SK-N-SH treated with all-trans-retinoic acid at 6 μM for 48 hours (cell line): ENCODE results near the gene SIGLEC9.

Experiments
- ATAC-seq: fragments of 200-7000 bp; cut with Tn5 transposase; 3 replicates; pipeline ENCODE4 v1.9.1; 2020; ENCODE audit warnings: mild to moderate bottlenecking, moderate library complexity
- ARNTL ChIP-seq: fragments of 450-650 bp; formaldehyde crosslinking; IDR thresholded peaks from 2 replicates; pipeline ENCODE4 v1.5.0; 2020; ENCODE audit warnings: low read depth, mild to moderate bottlenecking, moderate library complexity, borderline replicate concordance
- BACH2 ChIP-seq: fragments of 250-450 bp; sonication (Bioruptor Pico); IDR thresholded peaks from 2 replicates; pipeline ENCODE4 v1.9.0; 2021; ENCODE audit warnings: mild to moderate bottlenecking, borderline replicate concordance
- CSDC2 ChIP-seq: fragments of 250-450 bp; sonication (Bioruptor Pico); IDR thresholded peaks from 2 replicates; pipeline ENCODE4 v1.5.0; 2020; ENCODE audit warnings: mild to moderate bottlenecking, moderate library complexity
- GLIS3 ChIP-seq: fragments of 250-450 bp; sonication (Bioruptor Pico); IDR thresholded peaks from 2 replicates; pipeline ENCODE4 v1.5.0; 2020; ENCODE audit warnings: mild to moderate bottlenecking, moderate library complexity
- ISL1 ChIP-seq: fragments of 250-450 bp; sonication (Bioruptor Pico); IDR thresholded peaks from 2 replicates; pipeline ENCODE4 v2.1.2; 2022; ENCODE audit warnings: mild to moderate bottlenecking, moderate library complexity
- OSR1 ChIP-seq: fragments of 250-450 bp; sonication (Bioruptor Pico); IDR thresholded peaks from 2 replicates; pipeline ENCODE4 v1.8.0; 2022; ENCODE audit warnings: moderate library complexity, mild to moderate bottlenecking, inconsistent platforms
- PPARA ChIP-seq: fragments of 250-450 bp; sonication (Bioruptor Pico); IDR thresholded peaks from 2 replicates; pipeline ENCODE4 v1.5.0; 2020; ENCODE audit warnings: mild to moderate bottlenecking, borderline replicate concordance
- RARB ChIP-seq: fragments of 250-450 bp; sonication (Bioruptor Pico); IDR thresholded peaks from 2 replicates; pipeline ENCODE4 v1.8.0; 2021; ENCODE audit warnings: mild to moderate bottlenecking, moderate library complexity
- SNAI2 ChIP-seq: fragments of 250-450 bp; sonication (Bioruptor Pico); IDR thresholded peaks from 2 replicates; pipeline ENCODE4 v1.5.0; 2020; ENCODE audit warnings: mild to moderate bottlenecking, moderate library complexity
- TCF4 ChIP-seq: fragments of 250-450 bp; sonication (Bioruptor Pico); IDR thresholded peaks from 2 replicates; pipeline ENCODE4 v1.8.0; 2021; ENCODE audit warnings: mild to moderate bottlenecking, moderate library complexity, borderline replicate concordance
- TOX ChIP-seq: fragments of 250-450 bp; sonication (Bioruptor Pico); IDR thresholded peaks from 2 replicates; pipeline ENCODE4 v1.8.0; 2021; ENCODE audit warnings: mild to moderate bottlenecking, moderate library complexity, borderline replicate concordance
- ZC3H10 ChIP-seq: fragments of 250-450 bp; sonication (Bioruptor Pico); IDR thresholded peaks from 2 replicates; pipeline ENCODE4 v1.5.1; 2021; ENCODE audit warnings: mild to moderate bottlenecking, moderate library complexity
- ZFP3 ChIP-seq: fragments of 250-450 bp; sonication (Bioruptor Pico); IDR thresholded peaks from 2 replicates; pipeline ENCODE4 v1.5.0; 2020; ENCODE audit warnings: mild to moderate bottlenecking, moderate library complexity
- ZFP30 ChIP-seq: fragments of 450-650 bp; formaldehyde crosslinking; IDR thresholded peaks from 2 replicates; pipeline ENCODE4 v1.5.0; 2022; ENCODE audit warnings: mild to moderate bottlenecking, moderate library complexity
- ZNF565 ChIP-seq: fragments of 450-650 bp; formaldehyde crosslinking; conservative IDR thresholded peaks from 2 replicates; pipeline ENCODE4 v1.5.0; 2020; ENCODE audit warnings: low read depth, mild to moderate bottlenecking, moderate library complexity
- ZNF70 ChIP-seq: fragments of 450-650 bp; formaldehyde crosslinking; IDR thresholded peaks from 2 replicates; pipeline ENCODE4 v1.5.0; 2020; ENCODE audit warnings: mild to moderate bottlenecking, moderate library complexity
- ZNF8 ChIP-seq: fragments of 450-650 bp; formaldehyde crosslinking; IDR thresholded peaks from 2 replicates; pipeline ENCODE4 v1.5.0; 2020; ENCODE audit warnings: mild to moderate bottlenecking, moderate library complexity
- TF ChIP-seq, protein P1 (sequence below): fragments of 250-450 bp; sonication (Bioruptor Pico); IDR thresholded peaks from 2 replicates; pipeline ENCODE4 v1.5.0; 2020; ENCODE audit warnings: mild to moderate bottlenecking, moderate library complexity
- TF ChIP-seq, protein P2 (sequence below): fragments of 250-450 bp; sonication (Bioruptor Pico); IDR thresholded peaks from 2 replicates; pipeline ENCODE4 v1.5.1; 2021; ENCODE audit warnings: mild to moderate bottlenecking, moderate library complexity
- TF ChIP-seq, protein P3 (sequence below): fragments of 250-450 bp; sonication (Bioruptor Pico); IDR thresholded peaks from 2 replicates; pipeline ENCODE4 v1.8.0; 2021; ENCODE audit warnings: low read depth, mild to moderate bottlenecking, moderate library complexity, borderline replicate concordance
- TF ChIP-seq, protein P4 (sequence below): fragments of 250-450 bp; sonication (Bioruptor Pico); IDR thresholded peaks from 2 replicates; pipeline ENCODE4 v1.5.1; 2020; ENCODE audit warnings: low read depth, mild to moderate bottlenecking, moderate library complexity

Gene SIGLEC9

GRCh38 chr19:51143486-51143885 is 18.8 kb downstream of the SIGLEC9 start (continued):
- TF ChIP-seq, protein P1, sequence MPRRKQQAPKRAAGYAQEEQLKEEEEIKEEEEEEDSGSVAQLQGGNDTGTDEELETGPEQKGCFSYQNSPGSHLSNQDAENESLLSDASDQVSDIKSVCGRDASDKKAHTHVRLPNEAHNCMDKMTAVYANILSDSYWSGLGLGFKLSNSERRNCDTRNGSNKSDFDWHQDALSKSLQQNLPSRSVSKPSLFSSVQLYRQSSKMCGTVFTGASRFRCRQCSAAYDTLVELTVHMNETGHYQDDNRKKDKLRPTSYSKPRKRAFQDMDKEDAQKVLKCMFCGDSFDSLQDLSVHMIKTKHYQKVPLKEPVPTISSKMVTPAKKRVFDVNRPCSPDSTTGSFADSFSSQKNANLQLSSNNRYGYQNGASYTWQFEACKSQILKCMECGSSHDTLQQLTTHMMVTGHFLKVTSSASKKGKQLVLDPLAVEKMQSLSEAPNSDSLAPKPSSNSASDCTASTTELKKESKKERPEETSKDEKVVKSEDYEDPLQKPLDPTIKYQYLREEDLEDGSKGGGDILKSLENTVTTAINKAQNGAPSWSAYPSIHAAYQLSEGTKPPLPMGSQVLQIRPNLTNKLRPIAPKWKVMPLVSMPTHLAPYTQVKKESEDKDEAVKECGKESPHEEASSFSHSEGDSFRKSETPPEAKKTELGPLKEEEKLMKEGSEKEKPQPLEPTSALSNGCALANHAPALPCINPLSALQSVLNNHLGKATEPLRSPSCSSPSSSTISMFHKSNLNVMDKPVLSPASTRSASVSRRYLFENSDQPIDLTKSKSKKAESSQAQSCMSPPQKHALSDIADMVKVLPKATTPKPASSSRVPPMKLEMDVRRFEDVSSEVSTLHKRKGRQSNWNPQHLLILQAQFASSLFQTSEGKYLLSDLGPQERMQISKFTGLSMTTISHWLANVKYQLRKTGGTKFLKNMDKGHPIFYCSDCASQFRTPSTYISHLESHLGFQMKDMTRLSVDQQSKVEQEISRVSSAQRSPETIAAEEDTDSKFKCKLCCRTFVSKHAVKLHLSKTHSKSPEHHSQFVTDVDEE: no peak
- TF ChIP-seq ISL1 (CRISPR knock-in tag): no peak

GRCh38 chr19:51144482-51145045 is 19.9 kb downstream of the SIGLEC9 start:
- no peak for TF ChIP-seq TCF4
- no peak for TF ChIP-seq SNAI2 (CRISPR knock-in tag)
- no peak for TF ChIP-seq ZNF70
- no peak for TF ChIP-seq PPARA
- no peak for TF ChIP-seq BACH2 (CRISPR knock-in tag)
- no peak for TF ChIP-seq RARB (CRISPR knock-in tag)
- TF ChIP-seq, protein P2, sequence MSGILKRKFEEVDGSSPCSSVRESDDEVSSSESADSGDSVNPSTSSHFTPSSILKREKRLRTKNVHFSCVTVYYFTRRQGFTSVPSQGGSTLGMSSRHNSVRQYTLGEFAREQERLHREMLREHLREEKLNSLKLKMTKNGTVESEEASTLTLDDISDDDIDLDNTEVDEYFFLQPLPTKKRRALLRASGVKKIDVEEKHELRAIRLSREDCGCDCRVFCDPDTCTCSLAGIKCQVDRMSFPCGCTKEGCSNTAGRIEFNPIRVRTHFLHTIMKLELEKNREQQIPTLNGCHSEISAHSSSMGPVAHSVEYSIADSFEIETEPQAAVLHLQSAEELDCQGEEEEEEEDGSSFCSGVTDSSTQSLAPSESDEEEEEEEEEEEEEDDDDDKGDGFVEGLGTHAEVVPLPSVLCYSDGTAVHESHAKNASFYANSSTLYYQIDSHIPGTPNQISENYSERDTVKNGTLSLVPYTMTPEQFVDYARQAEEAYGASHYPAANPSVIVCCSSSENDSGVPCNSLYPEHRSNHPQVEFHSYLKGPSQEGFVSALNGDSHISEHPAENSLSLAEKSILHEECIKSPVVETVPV: no peak
- TF ChIP-seq, protein P1: no peak
- no peak for TF ChIP-seq ARNTL (CRISPR knock-in tag)
- TF ChIP-seq OSR1 (CRISPR knock-in tag): no peak
- TF ChIP-seq CSDC2 (CRISPR knock-in tag): no peak
- TF ChIP-seq, protein P3, sequence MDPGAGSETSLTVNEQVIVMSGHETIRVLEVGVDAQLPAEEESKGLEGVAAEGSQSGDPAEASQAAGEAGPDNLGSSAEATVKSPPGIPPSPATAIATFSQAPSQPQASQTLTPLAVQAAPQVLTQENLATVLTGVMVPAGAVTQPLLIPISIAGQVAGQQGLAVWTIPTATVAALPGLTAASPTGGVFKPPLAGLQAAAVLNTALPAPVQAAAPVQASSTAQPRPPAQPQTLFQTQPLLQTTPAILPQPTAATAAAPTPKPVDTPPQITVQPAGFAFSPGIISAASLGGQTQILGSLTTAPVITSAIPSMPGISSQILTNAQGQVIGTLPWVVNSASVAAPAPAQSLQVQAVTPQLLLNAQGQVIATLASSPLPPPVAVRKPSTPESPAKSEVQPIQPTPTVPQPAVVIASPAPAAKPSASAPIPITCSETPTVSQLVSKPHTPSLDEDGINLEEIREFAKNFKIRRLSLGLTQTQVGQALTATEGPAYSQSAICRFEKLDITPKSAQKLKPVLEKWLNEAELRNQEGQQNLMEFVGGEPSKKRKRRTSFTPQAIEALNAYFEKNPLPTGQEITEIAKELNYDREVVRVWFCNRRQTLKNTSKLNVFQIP (CRISPR knock-in tag): no peak
- no peak for TF ChIP-seq ZFP30 (CRISPR knock-in tag)
- TF ChIP-seq GLIS3 (CRISPR knock-in tag): no peak
- TF ChIP-seq ZFP3: no peak
- no peak for TF ChIP-seq ZNF565 (CRISPR knock-in tag)
- no peak for TF ChIP-seq ZNF8 (CRISPR knock-in tag)
- TF ChIP-seq, protein P4, sequence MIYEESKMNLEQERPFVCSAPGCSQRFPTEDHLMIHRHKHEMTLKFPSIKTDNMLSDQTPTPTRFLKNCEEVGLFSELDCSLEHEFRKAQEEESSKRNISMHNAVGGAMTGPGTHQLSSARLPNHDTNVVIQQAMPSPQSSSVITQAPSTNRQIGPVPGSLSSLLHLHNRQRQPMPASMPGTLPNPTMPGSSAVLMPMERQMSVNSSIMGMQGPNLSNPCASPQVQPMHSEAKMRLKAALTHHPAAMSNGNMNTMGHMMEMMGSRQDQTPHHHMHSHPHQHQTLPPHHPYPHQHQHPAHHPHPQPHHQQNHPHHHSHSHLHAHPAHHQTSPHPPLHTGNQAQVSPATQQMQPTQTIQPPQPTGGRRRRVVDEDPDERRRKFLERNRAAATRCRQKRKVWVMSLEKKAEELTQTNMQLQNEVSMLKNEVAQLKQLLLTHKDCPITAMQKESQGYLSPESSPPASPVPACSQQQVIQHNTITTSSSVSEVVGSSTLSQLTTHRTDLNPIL: no peak
- TF ChIP-seq ISL1 (CRISPR knock-in tag): no peak
- no peak for ATAC-seq

DNA sequence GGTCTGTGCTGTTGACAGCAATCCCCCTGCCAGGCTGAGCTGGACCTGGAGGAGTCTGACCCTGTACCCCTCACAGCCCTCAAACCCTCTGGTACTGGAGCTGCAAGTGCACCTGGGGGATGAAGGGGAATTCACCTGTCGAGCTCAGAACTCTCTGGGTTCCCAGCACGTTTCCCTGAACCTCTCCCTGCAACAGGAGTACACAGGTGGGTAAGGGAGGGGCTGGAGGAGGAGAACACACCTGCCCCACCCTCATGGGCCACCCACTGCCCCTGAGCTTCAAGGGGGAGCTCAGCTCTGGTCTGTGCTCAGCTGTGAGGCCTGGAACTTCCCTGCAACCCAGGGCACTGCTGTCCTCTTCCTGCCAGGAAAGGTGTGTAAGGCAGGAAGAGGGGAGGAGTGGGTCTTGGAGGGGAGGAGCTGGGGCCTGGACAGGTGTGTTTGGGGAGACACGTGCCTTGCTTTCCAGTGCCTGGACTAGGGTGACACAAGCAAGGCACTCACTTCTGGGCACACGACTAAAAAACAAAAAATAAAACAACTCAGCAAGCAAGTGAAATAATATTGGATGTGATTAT is 21.3 kb downstream of the SIGLEC9 start:
- ATAC-seq: no peak
- TF ChIP-seq TOX (no peak), ZC3H10 (CRISPR knock-in tag) (no peak), CSDC2 (CRISPR knock-in tag) (no peak)
- TF ChIP-seq, protein P1: no peak
